H1 (cell line): ENCODE measurements around the gene PLD6. TPM values are rescaled to one million over a fixed set of nuclear protein-coding genes. Genes with fewer than 3 reads are reported as not detected.
A peak's percentile ranks its signal among the peaks of the same experiment; 100 is the strongest.

Experiments
- CTCF ChIA-PET: fragments of 300-600 bp; sonication (Branson Sonifier 250); formaldehyde crosslinking; loops from one replicate; lab custom pipeline; 2021; ENCODE audit not compliant: partially characterized antibody; lab: Charles Lee
- POLR2A ChIA-PET: fragments of 300-600 bp; sonication (Branson Sonifier 250); formaldehyde crosslinking; loops from one replicate; lab custom pipeline; 2021; ENCODE audit warnings: inconsistent platforms; ENCODE audit not compliant: partially characterized antibody; lab: Charles Lee
- DNase-seq, 2 experiments: peaks; one replicate each; pipeline versions ENCODE4 v3.0.0 to v3.0.0-alpha.2; 2010 to 2022; ENCODE audit warnings: low spot score in 2 of 2, low read depth in 1 of 2, mixed read lengths in 1 of 2
- FAIRE-seq: peaks from 2 replicates; lab custom pipeline; 2011; peaks lifted over from hg19 to GRCh38; lab: Jason Lieb, UNC
- H2AFZ ChIP-seq: 2 replicates; pipeline ENCODE4 v1.8.1; 2012; ENCODE audit warnings: low read length, inconsistent platforms
- H2AK5ac ChIP-seq: 2 replicates; pipeline ENCODE4 v1.6.1; 2013; ENCODE audit warnings: low read depth, low read length
- H2BK120ac ChIP-seq: replicated peaks from 2 replicates; pipeline ENCODE3; 2013; ENCODE audit warnings: low read depth, low read length, inconsistent platforms
- H2BK12ac ChIP-seq: 2 replicates; pipeline ENCODE4 v1.6.1; 2013; ENCODE audit warnings: low read depth, low read length
- H2BK15ac ChIP-seq: 2 replicates; pipeline ENCODE4 v1.6.1; 2013; ENCODE audit warnings: low read length
- H2BK20ac ChIP-seq: 2 replicates; pipeline ENCODE4 v1.6.1; 2013; ENCODE audit warnings: low read length
- H2BK5ac ChIP-seq: 2 replicates; pipeline ENCODE4 v1.6.1; 2013; ENCODE audit warnings: low read depth, low read length
- H3K14ac ChIP-seq: 2 replicates; pipeline ENCODE4 v1.6.1; 2013; ENCODE audit warnings: inconsistent platforms; ENCODE audit not compliant: insufficient read length
- H3K18ac ChIP-seq: 2 replicates; pipeline ENCODE4 v1.6.1; 2013; ENCODE audit warnings: low read length; ENCODE audit errors: extremely low read depth
- H3K23ac ChIP-seq: 2 replicates; pipeline ENCODE4 v1.6.1; 2013; ENCODE audit warnings: inconsistent platforms; ENCODE audit not compliant: insufficient read length
- H3K23me2 ChIP-seq: 2 replicates; pipeline ENCODE4 v1.6.1; 2013; ENCODE audit warnings: low read depth, low read length
- H3K27ac ChIP-seq: 2 replicates; pipeline ENCODE4 v1.6.1; 2011; ENCODE audit warnings: low read depth, low read length, inconsistent platforms
- H3K27me3 ChIP-seq, 4 experiments: replicated peaks in 1 of 4; 1 replicate in 1 of 4; 2 replicates in 3 of 4; pipeline versions ENCODE4 v1.6.1 to v1.8.1; 2011 to 2013; ENCODE audit warnings: low read length in 3 of 4, mild to moderate bottlenecking in 3 of 4, inconsistent platforms in 2 of 4, mixed read lengths in 2 of 4, moderate library complexity in 1 of 4; ENCODE audit not compliant: control insufficient read depth in 3 of 4, insufficient read depth in 3 of 4; ENCODE audit errors: extremely low read depth in 1 of 4
- H3K36me3 ChIP-seq, 4 experiments: 2 replicates each; pipeline versions ENCODE4 v1.6.1 to v1.8.1; 2011 to 2013; ENCODE audit warnings: mild to moderate bottlenecking in 4 of 4, low read length in 3 of 4, moderate library complexity in 2 of 4, control low read depth in 1 of 4, inconsistent platforms in 1 of 4; ENCODE audit not compliant: insufficient read depth in 4 of 4, control insufficient read depth in 2 of 4
- H3K4ac ChIP-seq: replicated peaks from 2 replicates; pipeline ENCODE3; 2013; ENCODE audit warnings: low read length, low read depth, mixed read lengths, inconsistent platforms; ENCODE audit not compliant: insufficient read length
- H3K4me1 ChIP-seq, 4 experiments: replicated peaks in 1 of 4; 1 replicate in 1 of 4; 2 replicates in 3 of 4; pipeline versions ENCODE4 v1.6.1 to v1.8.1; 2011 to 2013; ENCODE audit warnings: low read length in 3 of 4, inconsistent platforms in 2 of 4, mixed read lengths in 1 of 4; ENCODE audit not compliant: insufficient read depth in 4 of 4, control insufficient read depth in 3 of 4
- H3K4me2 ChIP-seq, 2 experiments: 2 replicates each; pipeline versions ENCODE4 v1.6.1 to v1.8.1; 2011 to 2013; ENCODE audit warnings: low read depth in 2 of 2, low read length in 2 of 2, control low read depth in 1 of 2, inconsistent platforms in 1 of 2, mild to moderate bottlenecking in 1 of 2; ENCODE audit not compliant: insufficient read depth in 1 of 2
- H3K4me3 ChIP-seq, 4 experiments: fragments of 200-600, 300-600 bp in 1 of 4; sonication (generic), shearing (Covaris generic), sonication (Bioruptor Twin) in 1 of 4; 2 replicates each; pipeline versions ENCODE4 v1.5.1 to v1.8.1; 2011 to 2016; ENCODE audit warnings: low read length in 4 of 4, low read depth in 3 of 4, control low read depth in 2 of 4, inconsistent platforms in 2 of 4, mild to moderate bottlenecking in 2 of 4, mixed read lengths in 1 of 4, moderate library complexity in 1 of 4; ENCODE audit not compliant: insufficient read depth in 2 of 4; ENCODE audit errors: extremely low read depth in 1 of 4
- H3K56ac ChIP-seq: replicated peaks from 2 replicates; pipeline ENCODE3; 2013; ENCODE audit warnings: low read depth, mild to moderate bottlenecking, mixed read lengths, low read length, inconsistent platforms; ENCODE audit not compliant: insufficient read length
- H3K79me1 ChIP-seq: 2 replicates; pipeline ENCODE4 v1.6.1; 2013; ENCODE audit warnings: low read depth, low read length, control low read depth
- H3K79me2 ChIP-seq, 2 experiments: 2 replicates each; pipeline versions ENCODE4 v1.6.1 to v1.8.1; 2012 to 2013; ENCODE audit warnings: low read length in 2 of 2, mild to moderate bottlenecking in 2 of 2, inconsistent platforms in 1 of 2; ENCODE audit not compliant: insufficient read depth in 2 of 2, control insufficient read depth in 1 of 2
- H3K9ac ChIP-seq, 4 experiments: replicated peaks in 1 of 4; 1 replicate in 1 of 4; 2 replicates in 3 of 4; pipeline versions ENCODE4 v1.6.1 to v1.8.1; 2011 to 2013; ENCODE audit warnings: low read depth in 3 of 4, low read length in 3 of 4, control low read depth in 2 of 4, mild to moderate bottlenecking in 2 of 4, moderate library complexity in 2 of 4, inconsistent platforms in 1 of 4; ENCODE audit errors: extremely low read depth in 1 of 4
- H3K9me3 ChIP-seq, 2 experiments: 2 replicates each; pipeline versions ENCODE4 v1.6.1 to v1.8.1; 2012 to 2013; ENCODE audit warnings: mild to moderate bottlenecking in 2 of 2, moderate library complexity in 2 of 2, control low read depth in 1 of 2, inconsistent platforms in 1 of 2, low read depth in 1 of 2, low read length in 1 of 2, mixed read lengths in 1 of 2; ENCODE audit not compliant: insufficient read depth in 2 of 2
- H4K20me1 ChIP-seq, 2 experiments: replicated peaks in 1 of 2; 2 replicates each; pipeline versions ENCODE3 to v1.8.1; 2011 to 2013; ENCODE audit warnings: inconsistent platforms in 2 of 2, low read length in 2 of 2, mild to moderate bottlenecking in 1 of 2; ENCODE audit not compliant: insufficient read depth in 2 of 2, control insufficient read depth in 1 of 2
- H4K5ac ChIP-seq: 2 replicates; pipeline ENCODE4 v1.6.1; 2013; ENCODE audit warnings: low read length, low read depth, mixed read lengths, inconsistent platforms; ENCODE audit not compliant: insufficient read length
- H4K8ac ChIP-seq: 2 replicates; pipeline ENCODE4 v1.8.0; 2013; ENCODE audit warnings: mild to moderate bottlenecking, moderate library complexity, low read length, inconsistent platforms; ENCODE audit not compliant: insufficient read depth; ENCODE audit errors: extremely low read depth
- H4K91ac ChIP-seq: replicated peaks from 2 replicates; pipeline ENCODE3; 2013; ENCODE audit warnings: low read length, mixed read lengths, inconsistent platforms; ENCODE audit not compliant: insufficient read length
- EGR1 ChIP-seq: IDR thresholded peaks from 2 replicates; pipeline ENCODE4 v1.6.1; 2011; ENCODE audit warnings: low read depth, low read length, borderline replicate concordance
- EZH2 ChIP-seq: fragments of 200-600 bp; sonication (generic); IDR thresholded peaks from 2 replicates; pipeline ENCODE4 v1.7.1; 2012; ENCODE audit warnings: low read depth, mild to moderate bottlenecking, moderate library complexity, low read length, inconsistent platforms; ENCODE audit not compliant: severe bottlenecking
- FOSL1 ChIP-seq: IDR thresholded peaks from 2 replicates; pipeline ENCODE4 v1.6.1; 2011; ENCODE audit warnings: mild to moderate bottlenecking, low read depth, low read length, moderate library complexity; ENCODE audit not compliant: insufficient read depth
- KDM1A ChIP-seq: fragments of 200-600, 300-600 bp; sonication (generic); IDR thresholded peaks from 2 replicates; pipeline ENCODE4 v1.7.1; 2016; ENCODE audit warnings: mild to moderate bottlenecking, low read length, borderline replicate concordance
- WGBS, 2 experiments: shearing (Covaris generic) in 1 of 2; methylation state at CpG; one replicate each; pipeline versions ENCODE4 v1.1.6 to v1.1.7; 2013 to 2015; ENCODE audit warnings: low lambda C conversion rate in 2 of 2, mixed read lengths in 2 of 2, inconsistent platforms in 1 of 2, low coverage in 1 of 2, missing lambda C conversion rate in 1 of 2; ENCODE audit not compliant: insufficient replicate concordance in 2 of 2, insufficient coverage in 1 of 2, insufficient read length in 1 of 2; ENCODE audit errors: extremely low coverage in 1 of 2, missing lambda C conversion rate in 1 of 2; 5-methylcytosine and 5-hydroxymethylcytosine counted together
- long read RNA-seq, 2 experiments: library from RNA in 1 of 2; library from capped mRNA in 1 of 2; stranded (forward); transcript quantifications; one replicate each; pipeline ENCODE4 v2.0.0, GENCODE V29; 2021; ENCODE audit warnings: inconsistent platforms in 1 of 2
- polyA minus RNA-seq, 3 experiments: library from RNA; depleted of rRNA, polyadenylated mRNA; stranded (reverse); fragments of >200 nt; gene quantifications; 1 replicate in 2 of 3; 2 replicates in 1 of 3; pipeline ENCODE4 v1.2.3, GENCODE V29; 2011
- polyA plus RNA-seq, 7 experiments: library from polyadenylated mRNA; depleted of rRNA in 3 of 7; stranded (reverse) in 5 of 7; unstranded in 2 of 7; fragments of >200 nt in 5 of 7; fragments of 200-250 nt in 2 of 7; gene quantifications; 1 replicate in 5 of 7; 2 replicates in 1 of 7; 4 replicates in 1 of 7; pipeline versions ENCODE4 v1.2.1 to v1.2.3, GENCODE V29; 2011 to 2013; ENCODE audit warnings: missing spikeins in 2 of 7, mixed read lengths in 2 of 7
- total RNA-seq: library from RNA; stranded (reverse); fragmentation: NEBNext Ultra II Directional; extraction: Animal tissue kit (Norgen Biotek cat#: 25700); gene quantifications from 2 replicates; pipeline ENCODE4 v1.2.1, GENCODE V29; 2021
- TF ChIP-seq, protein P1 (sequence below): IDR thresholded peaks from 2 replicates; pipeline ENCODE4 v1.6.1; 2012; ENCODE audit warnings: inconsistent platforms

The PLD6 gene
- total RNA-seq (0.22 TPM in 1 of 2 replicates, not detected in the other), polyA plus RNA-seq (2011; rRNA removed) (0.17 and 0.20 TPM in 2 replicates), polyA minus RNA-seq (2011; rRNA and poly(A)+ RNA removed) (0.38 TPM in 1 of 2 replicates, not detected in the other)
- polyA plus RNA-seq (2011; cell fraction: cytosol; rRNA removed), result 0.31 TPM
- polyA plus RNA-seq (2011; cell fraction: nucleus; rRNA removed), result 0.43 TPM
- 0.16 to 0.39 TPM (median 0.32 TPM) in 4 replicates for polyA plus RNA-seq (2012, experiment 1 of 2)
- polyA plus RNA-seq (2012, experiment 2 of 2), result not detected
- polyA plus RNA-seq (2013, experiment 1 of 2), result 0.06 TPM
- 0.06 TPM for polyA plus RNA-seq (2013, experiment 2 of 2)
- polyA minus RNA-seq (2011; cell fraction: cytosol; rRNA and poly(A)+ RNA removed), result not detected
- polyA minus RNA-seq (2011; cell fraction: nucleus; rRNA and poly(A)+ RNA removed), result not detected
- long read RNA-seq, experiment 1, result 0 reads
- long read RNA-seq, experiment 2, result 0 reads

DNA sequence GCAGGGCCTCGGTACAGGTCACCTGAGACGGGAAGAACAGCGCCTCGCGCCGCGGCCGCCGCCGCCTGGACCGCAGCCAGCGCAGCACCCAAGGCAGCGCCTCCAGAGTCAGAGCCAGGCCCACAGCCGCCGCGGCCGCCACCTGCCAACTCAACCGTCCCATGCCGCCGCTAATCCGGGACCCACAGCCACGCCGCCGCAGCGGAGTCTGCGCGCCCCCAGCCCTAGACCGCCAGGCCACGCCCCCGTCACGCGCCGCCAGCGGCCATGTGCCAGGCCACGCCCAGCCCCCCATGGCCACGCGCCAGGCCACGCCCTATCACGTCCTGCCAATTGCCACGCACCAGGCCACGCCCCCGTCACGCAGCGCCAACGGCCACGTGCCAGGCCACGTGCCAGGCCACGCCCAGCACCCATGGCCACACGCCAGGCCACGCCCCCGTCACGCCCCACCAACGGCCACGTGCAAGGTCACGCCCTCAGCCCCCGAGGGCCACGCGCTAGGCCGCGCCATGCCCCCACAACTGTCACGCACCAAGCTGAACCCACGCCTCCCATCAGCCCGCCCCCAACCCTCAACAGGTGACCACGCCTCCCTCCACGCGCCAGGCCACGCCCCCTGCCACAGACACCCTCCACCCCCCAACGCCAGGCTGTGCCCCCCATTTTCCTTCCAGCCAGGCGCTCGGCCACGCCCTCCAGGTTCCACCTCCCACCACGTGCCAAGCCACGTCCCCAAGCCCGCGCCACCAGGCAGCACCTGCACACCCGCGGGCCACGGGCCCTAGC lies at the start of gene PLD6:
TSS of gene PLD6 (minus strand) at position 210 of the 789 bp plus-strand sequence. CDS start at position 163, 47 bp downstream.
- Histone ChIP-seq H3K4me1 (no peaks in the 10 kb centered on the region; a peak in 1 of 7 replicates), H3K79me2 (no peaks in the 10 kb centered on the region), H4K20me1 (peaks cover 0 to 2% of the 10 kb centered on the region in 2 experiments), H3K23me2 (no peaks in the 10 kb centered on the region), H2BK15ac (no peak within 1 kb of the TSS), H3K14ac (no peak within 1 kb of the TSS), H2BK20ac (no peak within 1 kb of the TSS), H3K27ac (no peak within 1 kb of the TSS), H3K23ac (no peak within 1 kb of the TSS), H2AFZ (no peak within 1 kb of the TSS), H3K27me3 (no peaks in the 10 kb centered on the region), H2BK12ac (no peak within 1 kb of the TSS), H3K9ac (no peak within 1 kb of the TSS), H3K36me3 (no peaks in the 10 kb centered on the region), H3K4me3 (no peak within 1 kb of the TSS), H2AK5ac (no peak within 1 kb of the TSS), H3K4ac (no peak within 1 kb of the TSS), H2BK5ac (no peak within 1 kb of the TSS), H4K91ac (no peak within 1 kb of the TSS), H4K8ac (peak within 1 kb of the TSS; percentile 85), H3K9me3 (peaks cover 0 to 3% of the 10 kb centered on the region in 2 experiments; a peak in 1 of 4 replicates), H3K4me2 (no peak within 1 kb of the TSS), H2BK120ac (no peak within 1 kb of the TSS), H3K18ac (no peak within 1 kb of the TSS), H4K5ac (no peak within 1 kb of the TSS), H3K56ac (no peak within 1 kb of the TSS), H3K79me1 (no peaks in the 10 kb centered on the region)
- POLR2A ChIA-PET, result no interaction called here
- DNase-seq (no peak), FAIRE-seq (no peak)
- CTCF ChIA-PET, result interaction anchor here (0.9 to 1.3 kb wide), 2 partner anchors 12 to 63 kb away, joined by 3 to 4 read pairs; no protein-coding TSS in a partner anchor
- WGBS, 2 experiments, result 96% methylated on average over 46 of the region's 78 CpGs; no CpG with 5 or more reads in 1 of the 2 experiments
- TF ChIP-seq KDM1A, result peak; percentile 75; the same call in 1 of the 2 replicates
- TF ChIP-seq EGR1, result peak; percentile 99
- TF ChIP-seq, protein P1, sequence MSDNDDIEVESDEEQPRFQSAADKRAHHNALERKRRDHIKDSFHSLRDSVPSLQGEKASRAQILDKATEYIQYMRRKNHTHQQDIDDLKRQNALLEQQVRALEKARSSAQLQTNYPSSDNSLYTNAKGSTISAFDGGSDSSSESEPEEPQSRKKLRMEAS, result peak; percentile 10; the same call in 1 of the 2 replicates
- no peak for TF ChIP-seq EZH2
- peak; percentile 90 for TF ChIP-seq FOSL1
